Adrenal gland (tissue), 5 donors: Measurements from ENCODE around the gene FAM53B.

ENCODE experiments used
- CTCF ChIP-seq, 6 experiments: fragments of 450-650 bp in 4 of 6; fragments of 200-600 bp in 2 of 6; sonication (generic) in 1 of 6; IDR thresholded peaks; 1 replicate in 5 of 6; 2 replicates in 1 of 6; pipeline versions ENCODE4 v1.5.1 to v1.8.0; 2016 to 2021; ENCODE audit warnings: antibody characterized with exemption in 6 of 6, mild to moderate bottlenecking in 2 of 6, moderate library complexity in 1 of 6
- POLR2A ChIP-seq, 2 donors: fragments of 450-650 bp; IDR thresholded peaks; one replicate each; pipeline ENCODE4 v1.6.1; 2017; ENCODE audit warnings: antibody characterized with exemption in 2 of 2, mild to moderate bottlenecking in 2 of 2, moderate library complexity in 1 of 2
- donor health status: DM: no; HTN: no; CAD: no.

GRCh38 chr10:124640538-124641231 lies 103.5 kb downstream of the FAM53B start:
- TF ChIP-seq POLR2A (IDR thresholded peaks at IDR 0.05) (no peak), CTCF (IDR thresholded peaks at IDR 0.05) (no peak)
